Calu3 (cell line): ENCODE data around the gene SLC24A3. TPM values are rescaled to one million over a fixed set of nuclear protein-coding genes. Genes with fewer than 3 reads are reported as not detected.

Experiments
- BruUV-seq: library from RNA; stranded (reverse); fragments of 400-500 nt; replicated peaks from 2 replicates; lab custom pipeline; 2021; lab: Mats Ljungman, UMichigan
- CTCF ChIA-PET: fragments of 300-600 bp; sonication (Branson Sonifier 250); formaldehyde crosslinking; loops from one replicate; lab custom pipeline; 2022; ENCODE audit warnings: antibody characterized with exemption; lab: Charles Lee
- DNase-seq: peaks from one replicate; pipeline ENCODE4 v3.0.0; 2022
- H3K27ac Mint-ChIP-seq: one replicate; pipeline ENCODE4 v1.8.0; 2022; ENCODE audit warnings: mixed read lengths; ENCODE audit not compliant: unreplicated experiment
- H3K27me3 Mint-ChIP-seq: one replicate; pipeline ENCODE4 v1.8.0; 2022; ENCODE audit warnings: mixed read lengths; ENCODE audit not compliant: unreplicated experiment
- H3K36me3 Mint-ChIP-seq: one replicate; pipeline ENCODE4 v1.8.0; 2022; ENCODE audit warnings: mild to moderate bottlenecking, moderate library complexity, mixed read lengths; ENCODE audit not compliant: insufficient read depth, unreplicated experiment
- H3K4me1 Mint-ChIP-seq: one replicate; pipeline ENCODE4 v1.8.0; 2022; ENCODE audit warnings: mild to moderate bottlenecking, low read depth, mixed read lengths; ENCODE audit not compliant: unreplicated experiment
- H3K4me3 Mint-ChIP-seq: one replicate; pipeline ENCODE4 v1.8.0; 2022; ENCODE audit warnings: mild to moderate bottlenecking, low read depth, moderate library complexity, mixed read lengths; ENCODE audit not compliant: unreplicated experiment
- H3K9me3 Mint-ChIP-seq: one replicate; pipeline ENCODE4 v1.8.0; 2022; ENCODE audit warnings: low read depth, mixed read lengths; ENCODE audit not compliant: unreplicated experiment
- CTCF ChIP-seq: fragments of 200-600 bp; IDR thresholded peaks from one replicate; pipeline ENCODE4 v1.8.0; 2022; ENCODE audit warnings: antibody characterized with exemption; ENCODE audit not compliant: unreplicated experiment
- intact Hi-C: fragments of 100-400 bp; cut with micrococcal nuclease; formaldehyde crosslinking; loops from one replicate; pipeline ENCODE4 v1.10.0; 2022; ENCODE audit not compliant: unreplicated experiment
- total RNA-seq: library from RNA; stranded (reverse); gene quantifications from 2 replicates; pipeline ENCODE4 v1.2.3, GENCODE V29; 2022

The SLC24A3 gene
- total RNA-seq, 1 experiment from 2014 or later, result not detected

GRCh38 chr20:19660808-19661378, 448.5 kb downstream of the SLC24A3 start:
- TF ChIP-seq CTCF, result no peak
- H3K4me3 Mint-ChIP-seq, result no peak overlapping the region
- no peak for DNase-seq
- no TSS peak for BruUV-seq
- CTCF ChIA-PET, result no interaction called here
- no peaks in the 10 kb centered on the region for H3K9me3 Mint-ChIP-seq
- H3K4me1 Mint-ChIP-seq, result no peaks in the 10 kb centered on the region
- H3K27ac Mint-ChIP-seq, result no peak overlapping the region
- peaks cover 14% of the 10 kb centered on the region for H3K27me3 Mint-ChIP-seq
- intact Hi-C loops, result no loop called here
- H3K36me3 Mint-ChIP-seq, result no peaks in the 10 kb centered on the region

- TF ChIP-seq CTCF, result peak; percentile 50
- Mint-ChIP-seq H3K4me3 (no peak overlapping the region), H3K9me3 (no peaks in the 10 kb centered on the region), H3K27ac (no peak overlapping the region), H3K36me3 (no peaks in the 10 kb centered on the region), H3K27me3 (peaks cover 14% of the 10 kb centered on the region), H3K4me1 (no peaks in the 10 kb centered on the region)
- CTCF ChIA-PET, result no interaction called here
- peak; percentile 26 for DNase-seq
- intact Hi-C loops, result loop anchor here (2.0 kb wide), 1 partner anchor 455 kb away; no protein-coding TSS in a partner anchor
- BruUV-seq, result no TSS peak
Measured at GRCh38 chr20:19661717-19662636, 449.5 kb downstream of the SLC24A3 start.

GRCh38 chr20:19662637-19662995, 450.2 kb downstream of the SLC24A3 start:
- H3K36me3 Mint-ChIP-seq, result no peaks in the 10 kb centered on the region
- no peaks in the 10 kb centered on the region for H3K4me1 Mint-ChIP-seq
- no peak for DNase-seq
- no peak for TF ChIP-seq CTCF
- no TSS peak for BruUV-seq
- CTCF ChIA-PET, result no interaction called here
- no peak overlapping the region for H3K4me3 Mint-ChIP-seq
- peaks cover 14% of the 10 kb centered on the region for H3K27me3 Mint-ChIP-seq
- intact Hi-C loops, result loop anchor here (2.0 kb wide), 1 partner anchor 456 kb away; no protein-coding TSS in a partner anchor
- no peak overlapping the region for H3K27ac Mint-ChIP-seq
- no peaks in the 10 kb centered on the region for H3K9me3 Mint-ChIP-seq

- peaks cover 7% of the 10 kb centered on the region for H3K4me1 Mint-ChIP-seq
- H3K36me3 Mint-ChIP-seq, result no peaks in the 10 kb centered on the region
- no peak for TF ChIP-seq CTCF
Measured at GRCh38 chr20:19668418-19668817, 456.0 kb downstream of the SLC24A3 start.

More at GRCh38 chr20:19668418-19668817, 456.0 kb downstream of the SLC24A3 start:
- no TSS peak for BruUV-seq
- CTCF ChIA-PET, result interaction anchor here (0.5 kb wide), 1 partner anchor 97 kb away, joined by 3 read pairs; no protein-coding TSS in a partner anchor
- Mint-ChIP-seq H3K4me3 (no peak overlapping the region), H3K9me3 (no peaks in the 10 kb centered on the region), H3K27ac (no peak overlapping the region), H3K27me3 (peaks cover 29% of the 10 kb centered on the region)
- no peak for DNase-seq
- intact Hi-C loops, result no loop called here
